Esophagus squamous epithelium (tissue), 4 donors: ENCODE data around the gene PSMA5.

ENCODE experiments used
- CTCF ChIP-seq, 6 experiments: fragments of 450-650 bp in 4 of 6; fragments of 200-600 bp in 2 of 6; sonication (generic) in 2 of 6; IDR thresholded peaks; one replicate each; pipeline ENCODE4 v1.5.1; 2016 to 2019; ENCODE audit warnings: antibody characterized with exemption in 6 of 6, mild to moderate bottlenecking in 4 of 6, moderate library complexity in 4 of 6
- POLR2A ChIP-seq, 4 donors: fragments of 450-650 bp; IDR thresholded peaks; one replicate each; pipeline ENCODE4 v1.6.1; 2017; ENCODE audit warnings: antibody characterized with exemption in 4 of 4, mild to moderate bottlenecking in 4 of 4, moderate library complexity in 3 of 4

GRCh38 chr1:109361069-109361468 lies 65.2 kb downstream of the PSMA5 start:
- no peak for TF ChIP-seq CTCF (IDR thresholded peaks at IDR 0.05)
- TF ChIP-seq POLR2A (IDR thresholded peaks at IDR 0.05) = no peak
